GM19238 (cell line): Measurements from ENCODE around the gene NUP205.

Experiments used
- DNase-seq: peaks from one replicate; pipeline ENCODE4 v3.0.0; 2011; ENCODE audit warnings: low spot score; ENCODE audit not compliant: insufficient read length

Gene NUP205

GRCh38 chr7:135550196-135550595 lies 7.5 kb upstream of the NUP205 start:
- DNase-seq = no peak

GRCh38 chr7:135552148-135552547 lies 5.6 kb upstream of the NUP205 start:
- DNase-seq = no peak

GRCh38 chr7:135553346-135553745 lies 4.4 kb upstream of the NUP205 start:
- DNase-seq = no peak

- peak; percentile 37 for DNase-seq
Observed at GRCh38 chr7:135558337-135558767, 635 bp downstream of the NUP205 start.

- DNase-seq = no peak
Observed at GRCh38 chr7:135558881-135559280, 1.2 kb downstream of the NUP205 start.

- no peak for DNase-seq
Observed at GRCh38 chr7:135560631-135561030, 2.9 kb downstream of the NUP205 start.

- DNase-seq = no peak
Observed at GRCh38 chr7:135562720-135563119, 5.0 kb downstream of the NUP205 start.

GRCh38 chr7:135571834-135572233 lies 14.1 kb downstream of the NUP205 start:
- DNase-seq = no peak

- DNase-seq = no peak
Observed at GRCh38 chr7:135573541-135573940, 15.8 kb downstream of the NUP205 start.

GRCh38 chr7:135575296-135575695 lies 17.6 kb downstream of the NUP205 start:
- DNase-seq = no peak

- no peak for DNase-seq
Observed at GRCh38 chr7:135578569-135578968, 20.9 kb downstream of the NUP205 start.

- no peak for DNase-seq
Observed at GRCh38 chr7:135584362-135585353, 26.9 kb downstream of the NUP205 start.

- no peak for DNase-seq
Observed at GRCh38 chr7:135597181-135597925, 39.6 kb downstream of the NUP205 start.

GRCh38 chr7:135597926-135598305 lies 40.2 kb downstream of the NUP205 start:
- DNase-seq = no peak

- DNase-seq = no peak
Observed at GRCh38 chr7:135599471-135599870, 41.8 kb downstream of the NUP205 start.

- no peak for DNase-seq
Observed at GRCh38 chr7:135600226-135600625, 42.5 kb downstream of the NUP205 start.

- DNase-seq = no peak
Observed at GRCh38 chr7:135601182-135601581, 43.5 kb downstream of the NUP205 start.

GRCh38 chr7:135602304-135602703 lies 44.6 kb downstream of the NUP205 start:
- DNase-seq = no peak

- no peak for DNase-seq
Observed at GRCh38 chr7:135616136-135616535, 58.4 kb downstream of the NUP205 start.

GRCh38 chr7:135617781-135618180 lies 60.1 kb downstream of the NUP205 start:
- DNase-seq = no peak

GRCh38 chr7:135618510-135618909 lies 60.8 kb downstream of the NUP205 start:
- no peak for DNase-seq

GRCh38 chr7:135620447-135620846 lies 62.7 kb downstream of the NUP205 start:
- DNase-seq = no peak
